HEK293T (cell line): Measurements from ENCODE around the gene CFAP299.

Experiments used
- ARNT ChIP-seq: fragments of 450-650 bp; IDR thresholded peaks from 2 replicates; pipeline ENCODE4 v1.6.1; 2017; ENCODE audit warnings: mild to moderate bottlenecking
- BHLHE40 ChIP-seq: fragments of 450-650 bp; IDR thresholded peaks from 2 replicates; pipeline ENCODE4 v1.6.1; 2016; ENCODE audit warnings: mild to moderate bottlenecking, moderate library complexity, borderline replicate concordance
- ELF4 ChIP-seq: fragments of 450-650 bp; IDR thresholded peaks from 2 replicates; pipeline ENCODE4 v1.6.1; 2017; ENCODE audit warnings: antibody characterized with exemption
- FOXA1 ChIP-seq: fragments of 450-650 bp; IDR thresholded peaks from 2 replicates; pipeline ENCODE4 v1.6.1; 2016; ENCODE audit warnings: mild to moderate bottlenecking
- FOXK2 ChIP-seq: fragments of 450-650 bp; IDR thresholded peaks from 2 replicates; pipeline ENCODE4 v1.6.1; 2016; ENCODE audit warnings: mild to moderate bottlenecking
- FOXM1 ChIP-seq: fragments of 450-650 bp; IDR thresholded peaks from 2 replicates; pipeline ENCODE4 v1.6.1; 2017; ENCODE audit warnings: mild to moderate bottlenecking, borderline replicate concordance
- L3MBTL2 ChIP-seq: fragments of 450-650 bp; conservative IDR thresholded peaks from 2 replicates; pipeline ENCODE4 v1.6.1; 2016; ENCODE audit warnings: mild to moderate bottlenecking
- LEF1 ChIP-seq: fragments of 450-650 bp; IDR thresholded peaks from 2 replicates; pipeline ENCODE4 v1.6.1; 2017; ENCODE audit warnings: mild to moderate bottlenecking, borderline replicate concordance
- SP1 ChIP-seq: fragments of 450-650 bp; IDR thresholded peaks from 2 replicates; pipeline ENCODE4 v1.6.1; 2017
- SUZ12 ChIP-seq: fragments of 450-650 bp; IDR thresholded peaks from 2 replicates; pipeline ENCODE4 v1.6.1; 2016; ENCODE audit warnings: mild to moderate bottlenecking
- TARDBP ChIP-seq: fragments of 450-650 bp; IDR thresholded peaks from 2 replicates; pipeline ENCODE4 v1.6.1; 2016
- ZNF384 ChIP-seq: fragments of 450-650 bp; IDR thresholded peaks from 2 replicates; pipeline ENCODE4 v1.6.1; 2016
- TF ChIP-seq, protein P1 (sequence below): fragments of 450-650 bp; IDR thresholded peaks from 2 replicates; pipeline ENCODE4 v1.6.1; 2016

- no peak for TF ChIP-seq ZNF384
- TF ChIP-seq FOXM1 = no peak
- TF ChIP-seq FOXA1 = no peak
- TF ChIP-seq SUZ12 = no peak
- no peak for TF ChIP-seq ELF4
- no peak for TF ChIP-seq BHLHE40
- TF ChIP-seq SP1 = no peak
- TF ChIP-seq LEF1 = no peak
- TF ChIP-seq TARDBP = no peak
- no peak for TF ChIP-seq ARNT
- TF ChIP-seq, protein P1, sequence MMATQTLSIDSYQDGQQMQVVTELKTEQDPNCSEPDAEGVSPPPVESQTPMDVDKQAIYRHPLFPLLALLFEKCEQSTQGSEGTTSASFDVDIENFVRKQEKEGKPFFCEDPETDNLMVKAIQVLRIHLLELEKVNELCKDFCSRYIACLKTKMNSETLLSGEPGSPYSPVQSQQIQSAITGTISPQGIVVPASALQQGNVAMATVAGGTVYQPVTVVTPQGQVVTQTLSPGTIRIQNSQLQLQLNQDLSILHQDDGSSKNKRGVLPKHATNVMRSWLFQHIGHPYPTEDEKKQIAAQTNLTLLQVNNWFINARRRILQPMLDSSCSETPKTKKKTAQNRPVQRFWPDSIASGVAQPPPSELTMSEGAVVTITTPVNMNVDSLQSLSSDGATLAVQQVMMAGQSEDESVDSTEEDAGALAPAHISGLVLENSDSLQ = no peak
- TF ChIP-seq L3MBTL2 = no peak
- no peak for TF ChIP-seq FOXK2
Observed at GRCh38 chr4:80311130-80311529, 24.4 kb upstream of the CFAP299 start.
